Occipital lobe (tissue), 2 donors: Measurements from ENCODE around the gene ALG3. TPM values are rescaled to one million over a fixed set of nuclear protein-coding genes. Genes with fewer than 3 reads are reported as not detected.
"Not testable (repeated sequence)": the region's sequence is repeated elsewhere in the genome, so short reads cannot be mapped to it uniquely, and the experiment has no call there.

Experiments
- DNase-seq: peaks from one replicate; lab custom pipeline; 2025; lab: John Stamatoyannopoulos, UW
- total RNA-seq: library from RNA; depleted of rRNA; stranded (reverse); fragments of >200 nt; gene quantifications from one replicate; pipeline ENCODE4 v1.2.3, GENCODE V29; 2014

ALG3 gene
- 10.6 TPM for total RNA-seq

GRCh38 chr3:184248454-184249411, at the start of gene ALG3:
Gene ALG3 (minus strand): TSS chr3:184248962. CDS start chr3:184248940, 22 bp downstream.
- DNase-seq: peak; percentile 78

- no peak for DNase-seq
These were observed 47.9 kb upstream of the ALG3 start for GRCh38 chr3:184296616-184297015.

DNA sequence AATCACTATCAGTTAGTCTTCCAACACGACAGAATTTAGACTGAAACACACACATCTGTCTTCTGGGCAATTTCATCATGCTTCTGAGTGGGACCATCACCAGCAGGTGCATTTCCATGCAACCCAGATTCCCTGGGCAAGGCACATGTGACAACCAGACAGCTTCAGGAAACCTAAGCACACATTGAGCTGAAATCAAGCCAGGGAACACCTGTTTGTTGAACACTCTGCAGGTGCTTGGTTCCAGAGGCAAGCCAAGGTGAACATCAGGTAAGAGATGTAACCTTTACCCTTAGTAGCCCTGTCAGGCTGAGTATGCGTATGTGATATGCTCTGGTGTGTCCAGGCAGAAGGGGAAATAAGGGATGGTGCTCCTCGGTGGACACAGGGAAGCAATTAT, 47.0 kb upstream of the ALG3 start:
- no peak for DNase-seq

DNA sequence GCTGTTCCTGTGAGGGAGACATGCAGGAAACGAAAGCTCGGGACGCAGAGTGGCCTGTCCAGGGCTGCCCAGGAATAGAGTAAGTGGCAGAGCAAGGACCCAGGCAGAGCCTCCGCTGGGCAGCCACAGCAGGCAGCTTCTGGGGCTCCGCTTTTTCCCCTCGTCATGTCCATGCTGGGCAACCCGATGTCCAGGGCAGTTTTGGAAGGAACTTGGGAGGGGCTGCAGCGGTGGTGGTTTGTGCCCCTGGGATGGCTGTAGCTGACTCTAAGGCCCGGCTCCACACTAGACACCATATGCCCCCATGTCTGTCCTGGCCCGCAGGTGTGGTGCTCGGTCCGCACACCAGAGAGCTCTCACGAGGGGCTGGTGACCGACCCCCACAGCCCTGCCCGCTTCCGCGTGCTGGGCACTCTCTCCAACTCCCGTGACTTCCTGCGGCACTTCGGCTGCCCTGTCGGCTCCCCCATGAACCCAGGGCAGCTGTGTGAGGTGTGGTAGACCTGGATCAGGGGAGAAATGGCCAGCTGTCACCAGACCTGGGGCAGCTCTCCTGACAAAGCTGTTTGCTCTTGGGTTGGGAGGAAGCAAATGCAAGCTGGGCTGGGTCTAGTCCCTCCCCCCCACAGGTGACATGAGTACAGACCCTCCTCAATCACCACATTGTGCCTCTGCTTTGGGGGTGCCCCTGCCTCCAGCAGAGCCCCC, 43.1 kb upstream of the ALG3 start:
- DNase-seq: no peak

DNA sequence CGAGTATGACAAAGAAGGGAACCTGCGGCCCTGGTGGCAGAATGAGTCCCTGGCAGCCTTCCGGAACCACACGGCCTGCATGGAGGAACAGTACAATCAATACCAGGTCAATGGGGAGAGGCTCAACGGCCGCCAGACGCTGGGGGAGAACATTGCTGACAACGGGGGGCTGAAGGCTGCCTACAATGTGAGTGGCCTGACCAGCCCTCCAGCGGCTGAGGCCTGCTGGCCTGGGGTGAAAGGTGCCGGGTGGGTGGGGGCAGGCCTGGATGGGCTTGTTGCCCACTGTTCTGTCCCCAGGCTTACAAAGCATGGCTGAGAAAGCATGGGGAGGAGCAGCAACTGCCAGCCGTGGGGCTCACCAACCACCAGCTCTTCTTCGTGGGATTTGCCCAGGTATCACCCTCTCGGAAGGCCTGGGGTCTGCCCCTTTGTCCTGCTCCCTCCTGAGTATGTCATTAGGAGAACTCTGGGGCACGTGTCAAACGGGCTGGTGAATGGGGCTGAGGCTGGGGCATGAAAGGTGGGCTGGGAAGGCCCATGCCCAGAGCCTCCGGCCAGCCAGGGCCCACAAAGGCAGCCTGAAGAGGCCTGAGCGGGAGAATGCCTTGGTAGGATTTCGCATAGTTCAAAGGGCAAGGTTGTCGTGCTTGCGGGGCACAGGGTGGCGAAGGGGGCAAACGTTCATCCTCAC, 42.4 kb upstream of the ALG3 start:
- no peak for DNase-seq

DNA sequence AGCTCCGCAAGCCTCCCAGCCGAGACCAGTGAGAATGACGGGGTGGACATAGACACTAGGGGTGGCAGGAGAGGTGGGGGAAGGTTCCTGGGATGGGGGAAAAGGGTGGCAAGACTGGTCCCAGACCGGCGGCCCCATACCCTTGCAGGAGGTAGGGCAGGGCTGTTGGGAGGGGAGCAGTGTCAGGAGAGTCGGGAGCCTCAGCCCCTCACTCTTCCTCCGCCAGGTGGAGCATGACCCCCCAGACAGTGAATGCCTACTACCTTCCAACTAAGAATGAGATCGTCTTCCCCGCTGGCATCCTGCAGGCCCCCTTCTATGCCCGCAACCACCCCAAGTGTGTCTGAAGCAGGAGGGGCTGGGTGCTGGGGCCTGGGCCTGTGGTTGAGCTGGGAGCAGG, 41.6 kb upstream of the ALG3 start:
- no peak for DNase-seq

- peak; percentile 29 for DNase-seq
These were observed 40.7 kb upstream of the ALG3 start for GRCh38 chr3:184289426-184289938.

- DNase-seq: peak; percentile 70
These were observed 35.9 kb upstream of the ALG3 start for GRCh38 chr3:184284696-184285095.

DNA sequence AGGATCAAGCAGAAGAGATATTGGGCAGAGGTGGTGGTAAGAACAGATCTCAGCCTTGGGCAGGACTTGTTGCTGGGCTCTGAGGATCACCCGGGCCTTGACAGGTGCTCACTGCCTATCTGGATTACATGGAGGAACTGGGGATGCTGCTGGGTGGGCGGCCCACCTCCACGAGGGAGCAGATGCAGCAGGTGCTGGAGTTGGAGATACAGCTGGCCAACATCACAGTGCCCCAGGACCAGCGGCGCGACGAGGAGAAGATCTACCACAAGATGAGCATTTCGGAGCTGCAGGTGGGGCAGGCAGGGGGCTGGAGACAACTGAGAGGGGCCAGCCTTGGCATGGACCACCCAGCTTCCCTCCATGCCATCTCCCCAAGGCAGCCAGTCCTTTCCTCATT, 34.9 kb upstream of the ALG3 start:
- no peak for DNase-seq

- no peak for DNase-seq
These were observed 34.2 kb upstream of the ALG3 start for GRCh38 chr3:184282941-184283340.

DNA sequence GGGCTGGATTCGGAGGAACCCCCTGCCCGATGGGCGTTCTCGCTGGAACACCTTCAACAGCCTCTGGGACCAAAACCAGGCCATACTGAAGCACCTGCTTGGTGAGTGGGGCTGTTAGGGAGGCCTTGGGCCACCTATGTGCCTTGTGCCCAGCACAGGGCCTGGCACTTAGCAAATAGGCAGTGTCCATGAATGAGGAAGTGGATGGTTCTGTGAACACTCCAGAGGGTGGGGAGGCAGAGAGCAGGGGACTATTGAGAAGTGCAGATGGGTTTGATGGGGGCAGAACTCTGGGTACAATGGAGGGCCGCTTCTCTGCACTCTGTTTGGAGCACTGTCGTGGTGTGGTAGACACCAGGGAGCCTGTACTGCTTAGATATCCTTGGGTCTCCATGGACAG, 28.6 kb upstream of the ALG3 start:
- DNase-seq: no peak

- DNase-seq: no peak
These were observed 27.5 kb upstream of the ALG3 start, which contains the start of gene ECE2 for GRCh38 chr3:184275961-184276910. Gene ECE2 (plus strand): TSS chr3:184276022. CDS start chr3:184276154, 132 bp downstream.

- no peak for DNase-seq
These were observed 26.6 kb upstream of the ALG3 start for GRCh38 chr3:184275381-184275701.

DNA sequence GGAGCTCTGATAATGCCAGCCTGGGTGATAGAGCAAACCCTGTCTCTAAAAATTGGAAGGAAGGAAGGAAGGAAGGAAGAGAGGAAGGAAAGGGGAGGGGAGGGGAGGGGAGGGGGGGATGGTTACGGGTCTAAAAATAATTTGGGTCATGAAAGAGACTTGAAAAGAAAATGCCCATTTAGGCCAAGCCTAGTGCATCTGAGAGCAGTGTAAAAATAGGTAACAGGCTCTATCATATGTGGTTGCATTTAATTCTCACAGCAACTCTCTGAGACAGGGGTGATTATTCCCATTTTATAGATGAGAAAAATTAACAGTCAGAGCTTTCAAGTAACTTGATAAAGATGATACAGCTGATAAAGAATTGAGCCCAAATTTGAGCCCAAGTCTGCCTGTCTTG, 23.5 kb upstream of the ALG3 start:
- DNase-seq: no peak

- not testable (repeated sequence) for DNase-seq
These were observed 18.5 kb upstream of the ALG3 start for GRCh38 chr3:184267249-184267648.

- DNase-seq: no peak
These were observed 14.0 kb upstream of the ALG3 start for GRCh38 chr3:184262764-184263179.

GRCh38 chr3:184261854-184262763, 13.3 kb upstream of the ALG3 start:
- no peak for DNase-seq

- DNase-seq: peak; percentile 61
These were observed 12.6 kb upstream of the ALG3 start, which contains the start of gene CAMK2N2 for GRCh38 chr3:184261270-184261853. Gene CAMK2N2 (minus strand): TSS chr3:184261553. CDS start chr3:184261285, 268 bp downstream.

GRCh38 chr3:184260724-184261269, 12.0 kb upstream of the ALG3 start:
- DNase-seq: no peak
